A172 (cell line): ENCODE measurements around the gene CD19. TPM values are rescaled to one million over a fixed set of nuclear protein-coding genes. Genes with fewer than 3 reads are reported as not detected.

Experiments used
- DNase-seq: peaks from one replicate; pipeline ENCODE4 v3.0.0-alpha.2; 2015; ENCODE audit warnings: low spot score
- total RNA-seq: library from RNA; depleted of rRNA; stranded (reverse); fragments of >200 nt; shearing (Covaris generic); gene quantifications from 2 replicates; pipeline ENCODE4 v1.2.3, GENCODE V29; 2014; rRNA removed

The CD19 gene
- total RNA-seq, 1 experiment from 2014 or later, result not detected

- DNase-seq, result no peak
Measured at GRCh38 chr16:28980929-28981328, 49.2 kb downstream of the CD19 start.

GRCh38 chr16:28981517-28981916 lies 49.7 kb downstream of the CD19 start:
- no peak for DNase-seq

GRCh38 chr16:28982418-28982817 lies 50.6 kb downstream of the CD19 start:
- no peak for DNase-seq

GRCh38 chr16:28982949-28983348 lies 51.2 kb downstream of the CD19 start:
- no peak for DNase-seq

- DNase-seq, result no peak
Measured at GRCh38 chr16:28983644-28984043, 51.9 kb downstream of the CD19 start.

- no peak for DNase-seq
Measured at GRCh38 chr16:28984091-28984490, 52.3 kb downstream of the CD19 start.

- peak; percentile 95 for DNase-seq
Measured at GRCh38 chr16:28984619-28985135, 52.9 kb downstream of the CD19 start, which contains the start of gene LAT. TSS of gene LAT (plus strand) at chr16:28985052. CDS start at chr16:28985418, 366 bp downstream.

GRCh38 chr16:28985211-28986041 lies 53.7 kb downstream of the CD19 start:
- DNase-seq, result peak; percentile 30

GRCh38 chr16:28986046-28986445 lies 54.3 kb downstream of the CD19 start:
- DNase-seq, result no peak

GRCh38 chr16:28986492-28986891 lies 54.7 kb downstream of the CD19 start:
- DNase-seq, result no peak

- DNase-seq, result no peak
Measured at GRCh38 chr16:28987170-28987853, 55.5 kb downstream of the CD19 start.

Other genes starting within 250 kb of the CD19 start
- 84.7 and 109 TPM in 2 replicates for gene EIF3C, start 220.5 kb upstream of the CD19 start, total RNA-seq
- gene NPIPB9, start 180.2 kb upstream of the CD19 start, total RNA-seq, result 0.83 TPM in 1 of 2 replicates, not detected in the other
- 39.4 and 40.0 TPM in 2 replicates for gene ATXN2L, start 109.0 kb upstream of the CD19 start, total RNA-seq
- gene TUFM, start 85.6 kb upstream of the CD19 start, total RNA-seq, result 197 and 225 TPM in 2 replicates
- gene SH2B1, start 68.1 kb upstream of the CD19 start, total RNA-seq, result 17.1 and 19.3 TPM in 2 replicates
- gene ATP2A1, start 53.5 kb upstream of the CD19 start, total RNA-seq, result 0.14 and 1.1 TPM in 2 replicates
- gene RABEP2, start 6.7 kb upstream of the CD19 start, total RNA-seq, result 46.0 and 64.3 TPM in 2 replicates
- 27.2 and 28.1 TPM in 2 replicates for gene NFATC2IP, start 19.0 kb downstream of the CD19 start, total RNA-seq
- 44.7 and 49.9 TPM in 2 replicates for gene SPNS1, start 42.8 kb downstream of the CD19 start, total RNA-seq
- gene LAT, start 53.1 kb downstream of the CD19 start, total RNA-seq, result 42.7 and 77.4 TPM in 2 replicates